Fibroblast of skin of left quadriceps (primary cell): ENCODE results near the gene MAGEA9B.
"Not testable (repeated sequence)": the region's sequence is repeated elsewhere in the genome, so short reads cannot be mapped to it uniquely, and the experiment has no call there.

Experiments
- DNase-seq, 2 experiments: peaks; one replicate each; pipeline ENCODE4 v3.0.0-alpha.2; 2013; ENCODE audit warnings: low read depth in 2 of 2

MAGEA9B gene

GRCh38 chrX:149571770-149572169 lies 15.5 kb downstream of the MAGEA9B start:
- no peak for DNase-seq

- peak in 1 of 2 experiments; percentile 1 for DNase-seq
These were observed 16.6 kb downstream of the MAGEA9B start for GRCh38 chrX:149570668-149571067.

GRCh38 chrX:149569770-149570169 lies 17.5 kb downstream of the MAGEA9B start:
- no peak for DNase-seq

GRCh38 chrX:149568701-149569296 lies 18.5 kb downstream of the MAGEA9B start:
- no peak for DNase-seq

GRCh38 chrX:149567621-149568417 lies 19.4 kb downstream of the MAGEA9B start:
- DNase-seq, result no peak

- DNase-seq, result no peak
These were observed 23.9 kb downstream of the MAGEA9B start for GRCh38 chrX:149563359-149563758.

GRCh38 chrX:149555251-149555650 lies 32.0 kb downstream of the MAGEA9B start:
- DNase-seq, result not testable (repeated sequence)

- DNase-seq, result not testable (repeated sequence)
These were observed 35.4 kb downstream of the MAGEA9B start for GRCh38 chrX:149551939-149552248.

GRCh38 chrX:149551245-149551938 lies 35.9 kb downstream of the MAGEA9B start:
- not testable (repeated sequence) for DNase-seq

GRCh38 chrX:149550454-149550853 lies 36.8 kb downstream of the MAGEA9B start:
- not testable (repeated sequence) for DNase-seq

GRCh38 chrX:149549701-149550100 lies 37.6 kb downstream of the MAGEA9B start, which contains the start of gene HSFX3:
HSFX3 (minus strand) TSS chrX:149549924; CDS start chrX:149549852, 72 bp downstream.
- not testable (repeated sequence) for DNase-seq

- not testable (repeated sequence) for DNase-seq
These were observed 39.5 kb downstream of the MAGEA9B start for GRCh38 chrX:149547782-149548181.

GRCh38 chrX:149546962-149547361 lies 40.3 kb downstream of the MAGEA9B start:
- not testable (repeated sequence) for DNase-seq

- not testable (repeated sequence) for DNase-seq
These were observed 41.4 kb downstream of the MAGEA9B start for GRCh38 chrX:149545545-149546543.

- no peak for DNase-seq
These were observed 45.7 kb downstream of the MAGEA9B start for GRCh38 chrX:149541521-149542047.

- DNase-seq, result peak; percentile 85 to 86
These were observed 46.4 kb downstream of the MAGEA9B start, which contains the start of gene EOLA1 for GRCh38 chrX:149540621-149541520. EOLA1 (plus strand) TSS chrX:149541012; CDS start chrX:149545631, 4,619 bp downstream.

GRCh38 chrX:149540131-149540620 lies 47.1 kb downstream of the MAGEA9B start:
- DNase-seq, result peak; percentile 75 to 79

GRCh38 chrX:149539283-149540130 lies 47.8 kb downstream of the MAGEA9B start:
- peak; percentile 77 to 84 for DNase-seq

- not testable (repeated sequence) for DNase-seq
These were observed 49.8 kb downstream of the MAGEA9B start for GRCh38 chrX:149537474-149537873.
